HG02884 (cell line): ENCODE results near the gene ARL6IP1.

Source experiments
- ATAC-seq: cut with Tn5 transposase; IDR thresholded peaks from one replicate; pipeline ENCODE4 v1.9.1; 2021; ENCODE audit warnings: mild to moderate bottlenecking, moderate library complexity; ENCODE audit not compliant: unreplicated experiment

The ARL6IP1 gene

GRCh38 chr16:18801145-18801972 lies at the start of gene ARL6IP1:
TSS of gene ARL6IP1 (minus strand) at chr16:18801549. CDS start at chr16:18801466, 83 bp downstream.
- peak; percentile 90 for ATAC-seq

- no peak for ATAC-seq
Observed at GRCh38 chr16:18846416-18846815, 45.1 kb upstream of the ARL6IP1 start.

GRCh38 chr16:18842565-18842964 lies 41.2 kb upstream of the ARL6IP1 start:
- ATAC-seq: no peak

DNA sequence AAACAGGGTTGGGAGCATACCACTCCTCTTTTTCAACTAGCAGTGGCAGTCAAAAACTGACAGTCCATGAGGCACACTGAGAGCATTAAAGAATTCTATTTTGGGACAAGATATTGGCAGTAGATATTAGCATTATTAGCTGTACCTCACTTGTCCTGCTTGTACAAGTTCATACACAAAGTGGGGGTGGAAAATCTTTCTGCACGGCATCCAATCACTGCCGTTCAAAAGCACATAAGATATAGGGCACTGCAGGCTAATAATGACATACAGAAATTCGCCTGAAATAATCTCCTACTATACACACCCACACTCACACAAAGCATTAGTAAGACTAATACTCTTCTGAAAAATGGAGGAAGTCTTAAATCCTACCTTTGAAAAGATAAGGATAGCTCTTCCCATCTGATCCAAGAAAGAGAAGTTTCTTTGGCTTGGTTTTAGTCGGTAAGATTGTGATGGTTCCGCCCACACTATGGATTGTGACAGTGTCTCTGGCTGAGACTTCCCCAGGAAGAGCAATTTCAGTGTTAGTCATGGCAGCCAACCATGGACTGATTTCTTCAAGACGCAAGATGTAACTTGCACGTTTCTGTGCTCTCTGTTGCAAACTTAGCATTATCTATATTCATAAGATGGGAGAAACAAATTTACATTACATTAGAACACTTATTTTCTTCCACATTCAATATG lies 40.6 kb upstream of the ARL6IP1 start:
- ATAC-seq: no peak

- ATAC-seq: no peak
Observed at GRCh38 chr16:18839555-18839954, 38.2 kb upstream of the ARL6IP1 start.

- no peak for ATAC-seq
Observed at GRCh38 chr16:18836702-18837101, 35.4 kb upstream of the ARL6IP1 start.

GRCh38 chr16:18834864-18835263 lies 33.5 kb upstream of the ARL6IP1 start:
- no peak for ATAC-seq

DNA sequence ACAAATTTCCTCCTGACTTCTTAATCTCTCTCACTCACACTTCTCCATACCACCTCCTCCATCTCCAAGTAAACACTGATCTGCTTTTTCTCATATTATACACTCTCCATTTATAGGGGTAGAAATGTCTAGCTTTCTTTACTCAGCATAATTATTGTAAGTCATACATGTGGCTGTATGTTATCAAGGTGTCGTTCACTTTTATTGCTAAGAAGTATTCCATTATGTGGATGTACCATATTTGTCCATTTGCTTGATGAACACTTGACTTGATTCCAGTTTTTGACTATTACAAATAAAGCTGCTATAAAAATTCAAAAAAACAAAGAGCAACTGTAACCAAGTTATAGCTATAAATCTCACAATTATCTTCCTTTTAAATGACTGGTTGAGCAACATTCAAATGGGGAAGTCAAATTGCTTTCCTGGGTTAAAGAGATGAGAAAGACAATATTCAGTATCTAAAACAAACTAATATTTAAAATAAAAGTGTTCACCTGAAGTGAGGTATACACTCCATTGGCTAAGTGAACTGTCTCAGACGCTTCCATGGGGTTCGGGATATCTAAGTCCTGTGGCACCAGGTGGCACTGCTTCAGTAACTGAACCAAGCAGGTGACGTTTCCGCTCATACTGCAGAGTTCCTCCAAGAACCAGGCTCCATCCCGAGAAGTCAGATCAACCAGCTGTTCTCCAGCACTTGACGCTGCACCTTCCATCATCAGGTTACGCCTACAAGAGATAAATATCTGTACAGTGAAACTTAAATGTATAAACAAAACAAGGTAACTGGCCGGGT lies 32.6 kb upstream of the ARL6IP1 start:
- ATAC-seq: no peak

DNA sequence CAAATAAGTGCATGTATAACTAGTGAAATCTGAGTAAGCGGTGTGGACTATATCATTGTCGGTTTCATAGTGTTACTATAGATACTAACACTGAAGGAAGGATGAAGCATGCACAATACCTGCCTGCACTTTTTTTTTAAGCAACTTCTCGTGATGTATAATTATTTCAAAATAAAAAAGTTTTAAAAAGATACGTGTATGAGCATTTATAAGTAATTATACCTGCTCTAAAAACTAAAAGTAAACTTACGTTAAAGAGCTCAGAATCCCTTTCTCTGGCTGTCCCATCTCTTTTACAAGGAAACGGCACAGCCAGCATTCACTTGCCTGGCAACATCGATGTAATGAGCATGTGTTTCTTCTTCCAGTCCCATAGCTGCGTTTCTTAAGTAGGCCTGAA lies 31.3 kb upstream of the ARL6IP1 start:
- ATAC-seq: no peak

- no peak for ATAC-seq
Observed at GRCh38 chr16:18832006-18832405, 30.7 kb upstream of the ARL6IP1 start.

- no peak for ATAC-seq
Observed at GRCh38 chr16:18829251-18829650, 27.9 kb upstream of the ARL6IP1 start.

GRCh38 chr16:18827890-18828289 lies 26.5 kb upstream of the ARL6IP1 start:
- ATAC-seq: no peak

DNA sequence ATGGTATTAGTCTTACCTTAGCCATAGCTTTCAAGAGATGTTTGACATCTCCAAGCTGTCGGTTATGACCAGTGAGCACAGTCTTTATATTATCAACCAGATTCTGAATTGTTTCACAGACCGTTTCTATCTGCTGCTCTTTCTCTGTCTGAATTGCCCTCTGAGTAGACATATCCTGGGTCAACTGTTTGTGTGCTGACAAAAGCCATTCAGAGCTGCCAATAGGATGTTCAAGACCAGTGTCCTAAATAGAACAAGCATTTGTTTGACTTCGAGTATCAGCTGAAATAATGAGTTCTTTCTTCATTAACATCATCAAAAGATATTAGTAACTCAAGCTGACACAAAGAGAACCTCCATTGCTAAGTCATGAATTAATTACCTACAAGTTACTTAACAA lies 14.9 kb upstream of the ARL6IP1 start:
- no peak for ATAC-seq

DNA sequence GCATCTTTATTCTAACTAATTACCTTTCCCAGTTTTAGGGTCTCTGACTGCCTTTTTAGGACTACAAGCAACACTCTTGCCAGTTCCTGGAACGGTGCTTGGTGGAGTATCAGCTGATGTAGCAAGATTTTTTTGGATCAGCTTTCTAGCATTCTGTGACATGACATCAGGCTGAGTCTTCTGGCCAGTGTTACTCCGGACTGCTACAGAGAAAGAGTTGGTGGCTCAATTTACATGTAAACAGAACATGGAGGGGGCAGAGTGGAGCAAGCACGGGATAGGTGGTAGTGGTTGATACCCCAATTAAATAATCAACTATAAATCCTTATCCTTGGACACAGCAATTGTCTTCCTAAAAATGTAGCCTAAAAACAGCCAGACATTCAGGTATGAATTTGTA lies 10.6 kb upstream of the ARL6IP1 start:
- no peak for ATAC-seq

DNA sequence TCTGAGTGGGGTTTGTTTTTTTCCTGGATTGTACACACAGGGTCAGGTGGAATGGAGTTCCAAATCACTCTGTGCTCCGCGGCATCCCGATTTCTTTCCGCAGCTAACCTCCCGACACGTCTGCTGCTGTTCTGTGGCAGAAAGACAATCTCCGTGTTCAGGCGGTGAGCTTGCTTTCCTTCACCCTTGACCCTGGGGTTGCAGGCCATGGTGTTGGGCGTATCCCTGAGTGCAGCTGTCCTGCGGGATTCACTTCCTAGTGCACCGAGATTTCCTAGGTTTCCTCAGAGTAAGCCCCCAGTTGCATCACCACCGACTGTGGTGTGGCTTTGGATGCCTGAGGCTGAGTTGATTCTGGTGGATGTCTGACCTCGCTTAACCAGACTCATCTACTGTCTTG lies 7.8 kb upstream of the ARL6IP1 start:
- no peak for ATAC-seq

DNA sequence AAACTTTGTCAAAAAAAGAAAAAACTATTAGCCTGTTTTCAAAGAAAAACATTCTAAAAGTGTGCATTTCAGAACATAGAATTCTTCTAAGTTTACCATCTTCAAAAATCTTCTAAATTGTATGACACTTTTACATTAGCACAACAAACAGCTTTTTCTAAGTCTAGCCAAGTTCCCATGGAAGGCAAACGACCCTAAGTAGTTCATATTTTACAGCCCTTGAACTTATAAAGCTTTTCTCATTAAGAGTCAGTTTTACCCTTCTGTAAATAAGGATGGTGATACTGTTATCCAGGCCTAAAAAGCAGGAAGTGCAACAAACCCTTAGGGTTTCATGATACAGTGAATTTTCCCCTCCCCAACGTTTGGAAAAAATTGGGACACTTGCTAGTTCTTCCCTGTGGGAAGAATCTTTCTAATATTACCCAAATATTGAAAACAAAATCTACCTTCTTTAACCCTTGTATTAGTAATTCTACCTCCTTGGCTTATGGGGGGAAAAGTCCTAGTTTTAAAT lies 4.0 kb upstream of the ARL6IP1 start:
- ATAC-seq: no peak

- no peak for ATAC-seq
Observed at GRCh38 chr16:18804540-18804939, 3.2 kb upstream of the ARL6IP1 start.

GRCh38 chr16:18803569-18804462 lies 2.5 kb upstream of the ARL6IP1 start:
- no peak for ATAC-seq

- ATAC-seq: no peak
Observed at GRCh38 chr16:18802767-18803343, 1.5 kb upstream of the ARL6IP1 start.

DNA sequence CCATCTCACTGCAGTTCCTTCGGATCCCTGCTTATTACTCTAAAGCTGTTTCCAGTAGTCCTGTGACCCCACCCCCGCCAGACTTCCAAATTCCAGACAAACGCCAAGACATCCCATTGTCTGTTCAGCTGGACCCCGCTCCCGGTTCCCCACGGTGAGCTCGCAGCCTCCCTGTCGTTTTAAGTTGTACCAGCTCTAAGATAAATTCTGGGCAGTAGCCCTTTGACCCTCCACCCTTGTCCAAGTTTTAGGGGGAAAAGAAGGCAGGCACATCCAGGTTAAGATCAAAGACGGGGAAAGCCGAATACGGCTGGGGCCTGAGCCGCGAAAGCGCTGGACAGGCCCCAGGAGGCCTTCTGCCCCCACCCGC lies 589 bp downstream of the ARL6IP1 start:
- ATAC-seq: no peak
